Neuron (in vitro differentiated cells): ENCODE results near the gene FPR1.
"Not testable (repeated sequence)": the region's sequence is repeated elsewhere in the genome, so short reads cannot be mapped to it uniquely, and the experiment has no call there.

Experiments
- H2AFZ ChIP-seq: one replicate; pipeline ENCODE4 v1.6.1; 2013; ENCODE audit warnings: low read depth, mild to moderate bottlenecking, inconsistent platforms, low read length, moderate library complexity
- H3K27me3 ChIP-seq: one replicate; pipeline ENCODE4 v1.6.1; 2013; ENCODE audit warnings: low read length; ENCODE audit not compliant: insufficient read depth
- H3K36me3 ChIP-seq: one replicate; pipeline ENCODE4 v1.6.1; 2013; ENCODE audit warnings: low read length; ENCODE audit not compliant: insufficient read depth
- H3K4me1 ChIP-seq: one replicate; pipeline ENCODE4 v1.6.1; 2013; ENCODE audit warnings: low read length; ENCODE audit not compliant: insufficient read depth
- H3K4me3 ChIP-seq: 2 replicates; pipeline ENCODE4 v1.5.1; 2013; ENCODE audit warnings: mild to moderate bottlenecking, low read length, moderate library complexity
- H3K9me3 ChIP-seq: one replicate; pipeline ENCODE4 v1.6.1; 2013; ENCODE audit warnings: low read length

Gene FPR1

DNA sequence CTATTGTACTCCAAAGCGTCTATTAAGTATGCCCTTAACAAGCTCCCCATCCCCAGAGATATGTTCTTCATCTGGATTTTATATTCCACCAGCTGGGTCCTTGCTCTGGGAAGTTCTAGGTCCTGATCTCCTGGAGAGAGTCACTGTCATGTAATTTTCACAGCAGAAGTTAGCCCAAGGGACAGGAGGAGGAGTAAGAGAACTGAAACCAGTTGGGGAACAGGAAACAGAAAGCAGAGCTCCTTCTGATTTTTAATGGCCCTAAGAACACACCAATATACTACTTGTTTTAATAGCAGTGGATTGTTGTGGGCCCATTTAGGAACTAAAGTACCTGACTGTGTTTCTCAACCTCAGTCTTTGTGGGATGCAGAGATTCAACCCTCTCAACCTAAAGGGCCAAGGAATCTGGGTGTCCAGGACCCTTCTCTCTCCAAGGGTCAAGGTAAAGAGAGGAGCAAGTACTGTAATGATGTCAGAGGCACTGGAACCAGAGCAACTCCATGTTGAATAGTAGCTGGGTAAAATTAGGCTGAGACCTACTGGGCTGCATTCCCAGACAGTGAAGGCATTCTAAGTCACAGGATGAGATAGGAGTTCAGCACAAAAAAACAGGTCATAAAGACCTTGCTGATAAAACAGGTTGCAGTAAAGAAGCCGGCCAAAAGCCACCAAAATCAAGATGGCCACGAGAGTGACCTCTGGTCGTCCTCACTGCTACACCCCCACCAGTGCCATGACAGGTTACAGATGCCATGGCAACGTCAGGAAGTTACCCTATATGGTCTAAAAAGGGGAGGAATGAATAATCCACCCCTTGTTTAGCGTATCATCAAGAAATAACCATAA is 35.2 kb upstream of the FPR1 start:
- Histone ChIP-seq H3K27me3 (no peaks in the 10 kb centered on the region), H3K4me3 (no peak overlapping the region), H3K9me3 (no peaks in the 10 kb centered on the region), H2AFZ (no peak overlapping the region), H3K36me3 (no peaks in the 10 kb centered on the region), H3K4me1 (no peaks in the 10 kb centered on the region)

GRCh38 chr19:51784922-51785690 is 33.4 kb upstream of the FPR1 start:
- Histone ChIP-seq H2AFZ (no peak overlapping the region), H3K4me1 (no peaks in the 10 kb centered on the region), H3K36me3 (no peaks in the 10 kb centered on the region), H3K4me3 (no peak overlapping the region), H3K9me3 (no peaks in the 10 kb centered on the region), H3K27me3 (no peaks in the 10 kb centered on the region)

- H3K36me3 ChIP-seq: no peaks in the 10 kb centered on the region
- H3K4me3 ChIP-seq: no peak overlapping the region
- no peaks in the 10 kb centered on the region for H3K27me3 ChIP-seq
- H3K9me3 ChIP-seq: no peaks in the 10 kb centered on the region
- no peaks in the 10 kb centered on the region for H3K4me1 ChIP-seq
- no peak overlapping the region for H2AFZ ChIP-seq
Measured at GRCh38 chr19:51784109-51784785, 32.6 kb upstream of the FPR1 start.

DNA sequence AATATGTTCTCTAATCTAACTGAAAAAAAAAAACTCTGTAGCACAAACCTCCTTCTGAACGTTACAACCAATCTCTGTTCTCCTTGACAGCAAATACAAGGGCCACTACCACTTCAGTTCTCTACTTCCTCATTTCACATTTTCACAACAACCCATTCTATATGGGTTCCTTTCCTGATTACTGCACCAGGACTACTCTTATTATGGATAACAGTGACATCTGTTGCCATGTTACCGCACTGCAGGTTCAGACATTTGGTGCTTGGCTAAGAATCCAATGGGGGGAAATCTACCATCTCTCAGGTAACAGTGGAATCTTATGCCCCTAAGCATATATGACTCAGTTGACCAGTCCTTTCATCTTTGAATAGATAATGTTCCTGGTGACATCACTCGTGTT is 31.7 kb upstream of the FPR1 start:
- H3K4me3 ChIP-seq: no peak overlapping the region
- no peaks in the 10 kb centered on the region for H3K9me3 ChIP-seq
- H3K27me3 ChIP-seq: no peaks in the 10 kb centered on the region
- no peaks in the 10 kb centered on the region for H3K4me1 ChIP-seq
- H2AFZ ChIP-seq: no peak overlapping the region
- no peaks in the 10 kb centered on the region for H3K36me3 ChIP-seq

DNA sequence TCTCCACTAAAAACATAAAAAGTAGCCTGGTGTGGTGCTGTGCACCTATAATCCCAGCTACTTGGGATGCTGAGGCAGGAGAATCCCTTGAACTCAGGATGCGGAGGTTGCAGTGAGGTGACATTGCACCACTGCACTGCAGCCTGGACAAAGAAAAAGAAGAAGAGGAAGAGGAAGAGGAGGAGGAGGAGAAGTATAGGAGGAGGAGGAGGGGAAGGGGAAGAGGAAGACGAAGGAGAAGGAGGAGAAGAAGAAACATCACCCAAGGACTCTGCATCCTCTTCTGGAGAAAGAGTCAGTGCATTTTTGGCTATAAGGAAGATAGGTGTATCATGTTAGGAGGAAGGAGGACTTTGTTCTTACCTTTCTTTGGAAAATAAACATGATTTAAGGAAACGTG is 30.3 kb upstream of the FPR1 start:
- Histone ChIP-seq H3K4me3 (no peak overlapping the region), H3K9me3 (no peaks in the 10 kb centered on the region), H3K36me3 (no peaks in the 10 kb centered on the region), H2AFZ (no peak overlapping the region), H3K27me3 (no peaks in the 10 kb centered on the region), H3K4me1 (no peaks in the 10 kb centered on the region)

GRCh38 chr19:51780270-51780669 is 28.6 kb upstream of the FPR1 start:
- Histone ChIP-seq H2AFZ (no peak overlapping the region), H3K9me3 (no peaks in the 10 kb centered on the region), H3K27me3 (no peaks in the 10 kb centered on the region), H3K4me1 (no peaks in the 10 kb centered on the region), H3K36me3 (no peaks in the 10 kb centered on the region), H3K4me3 (no peak overlapping the region)

DNA sequence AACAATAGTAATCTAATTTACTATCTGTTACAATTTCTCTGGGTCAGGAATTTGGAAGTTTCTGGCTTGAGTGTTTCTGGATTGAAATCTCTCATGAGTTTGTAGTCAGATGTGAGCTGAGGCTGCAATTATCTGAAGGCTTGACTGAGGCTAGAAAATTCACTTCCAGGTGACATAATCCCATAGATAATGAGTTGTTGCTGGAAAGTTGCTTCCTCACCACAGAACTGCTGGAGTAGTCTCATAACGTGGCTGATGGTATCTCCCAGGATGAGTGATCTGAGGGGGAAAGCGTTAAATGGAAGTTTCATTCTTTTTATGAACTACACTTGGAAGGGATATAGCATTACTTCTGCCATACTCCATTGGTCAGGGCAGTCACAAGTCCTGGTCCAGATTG is 28.0 kb upstream of the FPR1 start:
- Histone ChIP-seq H2AFZ (no peak overlapping the region), H3K36me3 (no peaks in the 10 kb centered on the region), H3K9me3 (no peaks in the 10 kb centered on the region), H3K4me1 (no peaks in the 10 kb centered on the region), H3K27me3 (no peaks in the 10 kb centered on the region), H3K4me3 (no peak overlapping the region)

DNA sequence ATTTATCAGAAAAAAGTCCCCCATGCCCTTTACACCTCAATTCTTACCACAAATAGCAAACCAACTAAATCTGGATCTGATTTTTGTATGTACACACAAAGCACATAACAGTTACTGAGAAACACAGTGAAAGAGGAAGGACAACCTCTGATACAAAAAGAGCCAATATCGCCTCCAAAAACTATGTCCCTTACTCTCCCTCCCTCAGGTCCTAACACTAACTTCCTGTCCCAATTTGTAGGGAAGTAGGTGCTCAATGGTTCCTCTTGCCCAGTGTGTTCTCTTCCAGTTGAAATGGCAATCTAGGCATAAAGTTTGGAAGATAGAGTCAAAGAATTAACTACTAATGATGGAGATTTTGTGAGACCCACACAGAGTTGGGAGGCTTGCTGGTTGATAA is 27.5 kb upstream of the FPR1 start:
- no peak overlapping the region for H2AFZ ChIP-seq
- H3K27me3 ChIP-seq: no peaks in the 10 kb centered on the region
- H3K36me3 ChIP-seq: no peaks in the 10 kb centered on the region
- no peaks in the 10 kb centered on the region for H3K4me1 ChIP-seq
- H3K4me3 ChIP-seq: no peak overlapping the region
- H3K9me3 ChIP-seq: no peaks in the 10 kb centered on the region

- Histone ChIP-seq H3K4me1 (no peaks in the 10 kb centered on the region), H3K4me3 (no peak overlapping the region), H3K36me3 (no peaks in the 10 kb centered on the region), H3K27me3 (no peaks in the 10 kb centered on the region), H2AFZ (no peak overlapping the region), H3K9me3 (no peaks in the 10 kb centered on the region)
Measured at GRCh38 chr19:51777570-51778462, 26.1 kb upstream of the FPR1 start.

DNA sequence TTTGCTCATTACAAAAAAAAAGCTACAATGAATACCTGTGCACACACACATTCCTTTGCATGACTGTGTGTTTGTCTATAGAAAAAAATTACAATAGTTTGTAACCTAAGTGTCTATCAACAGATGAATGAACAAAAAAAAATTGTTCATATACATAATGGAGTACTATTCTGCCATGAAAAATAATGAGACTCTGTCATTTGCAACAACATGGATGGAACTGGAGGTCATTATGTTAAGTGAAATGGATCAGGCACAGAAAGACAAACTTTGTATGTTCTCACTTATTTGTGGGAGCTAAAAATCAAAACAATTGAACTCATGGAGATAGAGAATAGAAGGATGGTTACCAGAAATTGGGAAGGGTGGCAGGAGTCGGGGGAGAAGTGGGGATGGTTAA is 24.9 kb upstream of the FPR1 start:
- not testable (repeated sequence) for H3K36me3 ChIP-seq, H3K27me3 ChIP-seq, H3K9me3 ChIP-seq, H3K4me1 ChIP-seq, H2AFZ ChIP-seq, H3K4me3 ChIP-seq

GRCh38 chr19:51772977-51773376 is 21.3 kb upstream of the FPR1 start:
- Histone ChIP-seq H3K36me3 (no peaks in the 10 kb centered on the region), H3K27me3 (no peaks in the 10 kb centered on the region), H3K4me1 (no peaks in the 10 kb centered on the region), H3K4me3 (no peak overlapping the region), H3K9me3 (no peaks in the 10 kb centered on the region), H2AFZ (no peak overlapping the region)

- Histone ChIP-seq H3K9me3 (no peaks in the 10 kb centered on the region), H3K27me3 (no peaks in the 10 kb centered on the region), H2AFZ (no peak overlapping the region), H3K36me3 (no peaks in the 10 kb centered on the region), H3K4me3 (no peak overlapping the region), H3K4me1 (no peaks in the 10 kb centered on the region)
Measured at GRCh38 chr19:51771376-51772130, 19.9 kb upstream of the FPR1 start.
